PFSK-1 (cell line): ENCODE results near the gene BBS12.

Experiments
- FOXP2 ChIP-seq: optimal IDR thresholded peaks from 2 replicates; pipeline ENCODE3; 2011; ENCODE audit warnings: borderline replicate concordance, control low read depth, inconsistent platforms; ENCODE audit not compliant: insufficient read depth; ENCODE audit errors: extremely low read length, extremely low read depth
- POLR2AphosphoS5 ChIP-seq: IDR thresholded peaks from 2 replicates; pipeline ENCODE4 v1.6.1; 2012; ENCODE audit warnings: low read depth, mild to moderate bottlenecking, control low read depth, low read length, moderate library complexity
- SIN3A ChIP-seq: IDR thresholded peaks from 2 replicates; pipeline ENCODE4 v1.6.1; 2012; ENCODE audit warnings: mild to moderate bottlenecking, low read length, moderate library complexity, borderline replicate concordance; ENCODE audit not compliant: insufficient read depth
- TAF1 ChIP-seq: IDR thresholded peaks from 2 replicates; pipeline ENCODE4 v1.6.1; 2012; ENCODE audit warnings: low read length, control low read depth, borderline replicate concordance; ENCODE audit not compliant: insufficient read depth
- TF ChIP-seq, protein P1 (sequence below), 2 experiments: IDR thresholded peaks; 2 replicates each; pipeline versions ENCODE4 v1.6.1 to v1.8.0; 2011 to 2012; ENCODE audit warnings: low read depth in 2 of 2, low read length in 2 of 2, control low read depth in 1 of 2, inconsistent platforms in 1 of 2, mild to moderate bottlenecking in 1 of 2, moderate library complexity in 1 of 2; ENCODE audit not compliant: insufficient read depth in 1 of 2

DNA sequence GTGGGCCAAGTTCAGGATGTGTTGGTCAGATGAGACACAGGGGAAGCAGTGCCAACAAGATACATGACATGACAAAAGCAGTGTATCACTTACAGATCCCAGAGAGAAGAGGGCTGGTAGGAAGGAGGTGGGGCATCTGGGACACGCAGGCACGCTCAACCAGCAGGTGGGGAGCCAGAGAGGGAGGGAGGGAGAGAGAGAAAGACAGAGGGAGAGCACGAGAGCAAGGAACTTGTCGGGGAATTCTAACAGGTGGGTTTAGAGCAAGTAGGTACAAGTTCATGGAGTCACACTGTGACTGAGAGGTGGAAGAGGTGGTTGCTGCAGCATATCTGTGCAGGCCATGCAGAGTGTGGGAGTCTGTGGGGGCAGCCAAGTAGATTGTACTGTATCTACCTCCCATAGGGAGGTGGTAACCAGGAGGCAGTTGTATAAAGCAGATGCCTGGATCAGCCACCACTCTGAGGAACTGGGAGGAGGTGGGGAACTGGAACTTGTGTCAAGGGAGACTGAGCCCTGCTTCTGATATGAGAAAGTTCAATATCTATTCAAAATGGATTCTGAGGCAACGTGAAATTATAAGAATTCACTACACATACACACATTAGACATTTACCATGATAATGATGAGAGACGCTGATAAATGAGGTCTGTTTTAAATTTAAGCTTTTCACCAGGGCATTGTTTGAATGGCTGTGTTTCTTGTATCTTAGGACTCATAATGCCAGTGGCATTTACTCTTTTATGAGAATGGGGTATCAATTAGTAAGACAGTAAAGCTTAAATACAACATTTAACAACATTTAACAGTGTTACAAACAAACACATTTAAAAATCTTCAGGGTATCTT, 43.7 kb downstream of the BBS12 start:
- TF ChIP-seq POLR2AphosphoS5 (no peak), TAF1 (no peak), SIN3A (no peak), FOXP2 (no peak)
- TF ChIP-seq, protein P1, sequence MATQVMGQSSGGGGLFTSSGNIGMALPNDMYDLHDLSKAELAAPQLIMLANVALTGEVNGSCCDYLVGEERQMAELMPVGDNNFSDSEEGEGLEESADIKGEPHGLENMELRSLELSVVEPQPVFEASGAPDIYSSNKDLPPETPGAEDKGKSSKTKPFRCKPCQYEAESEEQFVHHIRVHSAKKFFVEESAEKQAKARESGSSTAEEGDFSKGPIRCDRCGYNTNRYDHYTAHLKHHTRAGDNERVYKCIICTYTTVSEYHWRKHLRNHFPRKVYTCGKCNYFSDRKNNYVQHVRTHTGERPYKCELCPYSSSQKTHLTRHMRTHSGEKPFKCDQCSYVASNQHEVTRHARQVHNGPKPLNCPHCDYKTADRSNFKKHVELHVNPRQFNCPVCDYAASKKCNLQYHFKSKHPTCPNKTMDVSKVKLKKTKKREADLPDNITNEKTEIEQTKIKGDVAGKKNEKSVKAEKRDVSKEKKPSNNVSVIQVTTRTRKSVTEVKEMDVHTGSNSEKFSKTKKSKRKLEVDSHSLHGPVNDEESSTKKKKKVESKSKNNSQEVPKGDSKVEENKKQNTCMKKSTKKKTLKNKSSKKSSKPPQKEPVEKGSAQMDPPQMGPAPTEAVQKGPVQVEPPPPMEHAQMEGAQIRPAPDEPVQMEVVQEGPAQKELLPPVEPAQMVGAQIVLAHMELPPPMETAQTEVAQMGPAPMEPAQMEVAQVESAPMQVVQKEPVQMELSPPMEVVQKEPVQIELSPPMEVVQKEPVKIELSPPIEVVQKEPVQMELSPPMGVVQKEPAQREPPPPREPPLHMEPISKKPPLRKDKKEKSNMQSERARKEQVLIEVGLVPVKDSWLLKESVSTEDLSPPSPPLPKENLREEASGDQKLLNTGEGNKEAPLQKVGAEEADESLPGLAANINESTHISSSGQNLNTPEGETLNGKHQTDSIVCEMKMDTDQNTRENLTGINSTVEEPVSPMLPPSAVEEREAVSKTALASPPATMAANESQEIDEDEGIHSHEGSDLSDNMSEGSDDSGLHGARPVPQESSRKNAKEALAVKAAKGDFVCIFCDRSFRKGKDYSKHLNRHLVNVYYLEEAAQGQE (IDR thresholded peaks at IDR 0.05; ENCODE audit: insufficient read depth in 1 of 2, low read depth in 2 of 2, low read length in 2 of 2), result no peak
